IPS DF 19.7 (cell line): Measurements from ENCODE around the gene XXYLT1.
"Not testable (repeated sequence)": the region's sequence is repeated elsewhere in the genome, so short reads cannot be mapped to it uniquely, and the experiment has no call there.

ENCODE experiments used
- DNase-seq: peaks from one replicate; pipeline ENCODE4 v3.0.0-alpha.2; 2013; ENCODE audit warnings: low read depth, low spot score

XXYLT1 gene

DNA sequence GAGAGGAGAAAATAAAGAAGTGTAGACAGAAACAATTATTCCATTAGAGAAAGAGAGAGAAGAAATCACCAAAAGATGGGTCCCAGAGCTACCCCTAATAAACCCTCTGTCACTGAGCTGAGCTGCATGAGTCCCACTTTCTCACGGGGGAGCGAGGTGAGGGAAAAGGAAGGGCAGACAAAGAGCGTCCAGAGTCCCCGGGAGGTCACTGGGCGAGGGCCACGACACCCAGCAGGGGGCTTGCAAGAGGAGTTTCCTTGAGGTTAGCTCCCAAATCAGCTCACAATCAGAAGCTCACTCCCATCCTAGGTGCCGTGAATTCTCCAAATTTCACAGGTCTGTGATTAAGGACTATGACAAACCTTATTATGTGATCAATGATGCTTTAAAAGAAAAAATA is 62.3 kb downstream of the XXYLT1 start:
- no peak for DNase-seq

DNA sequence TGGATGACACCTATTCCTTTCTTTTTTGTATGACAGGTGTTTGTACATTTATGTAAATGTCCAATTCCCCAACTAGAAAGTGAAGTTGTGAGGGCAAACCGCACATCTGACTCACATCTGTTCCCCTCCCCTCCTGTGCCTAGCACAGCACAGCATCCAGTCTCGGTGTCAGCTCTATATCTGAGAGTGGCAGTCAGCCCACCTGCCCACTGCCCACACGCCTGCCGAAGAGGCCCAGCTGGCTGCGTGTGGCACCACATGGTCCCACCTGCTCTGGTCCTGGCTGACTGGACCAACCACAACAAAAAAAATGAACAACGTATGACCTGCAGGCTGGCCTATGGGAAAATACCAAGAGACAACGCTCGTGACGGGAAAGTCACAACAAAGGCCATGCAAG is 62.8 kb downstream of the XXYLT1 start:
- no peak for DNase-seq

- DNase-seq = no peak
Observed at GRCh38 chr3:195207731-195208130, 63.2 kb downstream of the XXYLT1 start.

- no peak for DNase-seq
Observed at GRCh38 chr3:195207056-195207455, 63.9 kb downstream of the XXYLT1 start.

- DNase-seq = no peak
Observed at GRCh38 chr3:195204360-195205163, 66.4 kb downstream of the XXYLT1 start.

GRCh38 chr3:195203606-195204005 is 67.4 kb downstream of the XXYLT1 start:
- no peak for DNase-seq

DNA sequence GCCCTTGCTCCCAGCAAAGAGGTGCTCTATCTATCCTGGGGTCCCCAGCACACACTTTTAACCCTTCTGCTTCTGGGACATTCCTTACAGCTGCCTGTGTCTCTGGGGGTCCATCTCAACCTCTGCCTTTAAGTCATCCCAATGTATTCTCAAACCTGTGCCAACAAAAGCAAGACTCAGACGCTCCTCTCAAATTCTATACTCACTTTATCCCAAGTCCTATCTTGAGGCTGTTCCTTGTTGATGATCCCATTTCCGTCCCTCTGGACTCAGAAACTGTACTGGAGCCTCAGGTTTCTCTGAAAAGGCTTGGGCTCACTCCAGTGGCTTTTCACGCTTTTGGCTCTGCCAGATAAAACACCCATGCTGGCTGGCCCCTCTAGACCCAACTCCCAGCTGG is 69.7 kb downstream of the XXYLT1 start:
- no peak for DNase-seq

GRCh38 chr3:195200010-195200822 is 70.7 kb downstream of the XXYLT1 start:
- DNase-seq = no peak

DNA sequence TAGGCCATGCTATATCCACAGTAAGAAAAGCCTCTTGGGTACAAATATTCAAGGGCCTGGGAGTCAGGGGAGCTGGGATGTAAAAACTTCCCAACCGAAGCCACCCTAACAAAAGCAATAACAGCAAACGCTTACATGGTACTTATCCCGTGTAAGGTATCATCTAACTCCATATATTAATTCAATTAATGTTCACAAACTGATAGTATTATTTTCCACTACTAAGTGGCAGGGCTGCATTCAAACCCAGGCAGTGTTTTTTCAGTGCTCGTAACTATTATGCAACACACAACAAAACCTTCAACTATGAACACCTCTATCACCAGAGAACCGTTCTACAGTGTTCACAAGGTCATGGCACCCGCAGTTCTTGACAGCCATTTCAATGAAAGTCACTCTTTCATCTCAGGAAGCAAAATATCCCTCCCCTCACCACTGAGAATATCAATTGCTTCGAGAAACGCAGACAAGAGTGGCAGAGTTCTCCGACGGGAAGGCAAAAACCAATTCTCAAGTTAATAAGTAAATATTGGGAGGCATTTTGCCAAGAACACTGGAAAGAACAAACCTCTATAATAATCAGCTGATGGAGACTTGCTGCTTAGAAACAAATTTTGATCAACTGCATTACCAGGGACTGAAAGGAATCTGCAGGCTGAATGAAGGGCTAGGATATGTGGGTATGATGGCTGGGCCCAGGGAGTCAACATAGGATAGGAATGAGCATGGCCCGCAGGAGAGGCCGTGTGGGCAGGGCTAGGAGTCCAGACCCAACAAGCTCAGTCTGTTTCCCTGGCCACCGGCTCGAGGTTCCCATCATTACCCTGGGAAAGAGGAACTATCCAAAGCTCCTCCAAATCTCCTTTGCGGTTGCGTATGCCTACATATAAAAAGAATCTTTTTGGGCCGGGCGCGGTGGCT is 72.3 kb downstream of the XXYLT1 start:
- DNase-seq = no peak

DNA sequence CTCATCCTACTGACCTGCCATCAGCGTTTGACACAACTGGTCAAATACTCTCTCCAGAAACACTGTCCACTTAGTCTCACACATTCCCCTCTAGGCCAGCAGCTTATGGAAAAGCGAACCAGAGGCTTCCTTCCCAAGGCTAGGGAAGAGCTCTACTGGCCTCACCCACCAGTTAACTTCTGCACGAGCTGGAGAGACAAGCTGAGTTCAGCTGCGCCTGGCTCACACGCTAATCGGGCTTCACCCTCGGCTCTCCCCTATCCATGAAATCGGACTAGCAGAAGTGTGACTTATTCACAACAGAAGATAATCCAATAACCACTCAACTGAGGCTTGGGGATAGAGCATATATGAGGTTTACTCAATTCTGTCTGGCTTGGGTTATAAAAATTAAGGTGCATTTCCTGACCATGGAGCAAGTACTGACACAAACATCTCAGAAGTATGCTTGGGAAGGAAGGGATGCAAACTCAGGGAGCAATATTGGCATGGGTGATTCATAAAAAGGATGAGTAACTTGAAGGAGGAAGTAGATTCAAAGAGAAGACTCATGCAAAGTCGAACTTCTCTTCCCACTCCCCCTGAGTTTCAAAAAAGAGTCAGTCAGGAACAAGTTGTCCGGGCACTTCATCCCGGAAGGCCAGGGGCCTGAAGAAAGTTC is 73.1 kb downstream of the XXYLT1 start:
- DNase-seq = no peak

GRCh38 chr3:195196266-195196665 is 74.7 kb downstream of the XXYLT1 start:
- DNase-seq = no peak

DNA sequence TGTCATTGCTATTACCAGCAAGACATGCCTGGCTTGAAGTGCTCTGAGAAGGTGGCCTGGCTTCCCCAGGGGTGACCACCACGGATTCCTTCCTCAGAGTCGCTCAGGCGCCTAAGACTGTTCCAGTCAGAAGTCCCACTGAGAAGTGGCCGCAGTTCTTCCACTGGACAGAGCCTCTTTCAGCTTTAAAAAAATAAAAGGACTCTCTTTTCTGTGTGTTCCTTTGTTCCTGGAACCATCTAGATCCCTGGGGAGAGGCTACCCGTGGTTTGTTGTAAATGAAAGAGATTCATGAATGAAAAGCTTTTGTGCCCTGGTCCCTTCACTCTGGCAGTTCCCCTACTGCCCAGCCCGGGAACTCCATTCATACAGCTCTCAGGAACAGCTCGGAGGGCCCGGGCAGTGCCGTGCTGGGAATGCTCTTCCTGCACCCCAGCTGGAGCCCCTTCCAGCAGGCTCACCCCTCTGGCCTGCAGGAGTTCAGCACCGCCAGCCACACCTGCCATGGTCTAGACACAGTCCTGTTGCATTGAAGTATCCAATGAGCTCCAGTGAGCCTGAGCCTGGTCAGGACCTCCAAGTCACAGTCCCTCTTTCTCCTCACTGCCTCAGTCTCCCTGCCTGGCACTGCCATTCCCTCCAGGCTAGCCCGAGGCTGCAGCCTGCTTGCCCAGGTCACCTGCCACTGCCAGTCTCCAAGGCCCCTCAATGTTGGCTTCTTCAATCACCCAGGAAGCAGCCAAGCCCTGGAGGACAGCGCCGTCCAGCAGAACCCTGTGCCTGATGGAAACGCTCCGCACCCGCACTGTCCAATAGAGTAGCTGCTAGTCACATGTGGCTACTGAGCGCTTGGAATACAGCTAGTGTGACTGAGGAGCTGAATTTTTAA is 75.4 kb downstream of the XXYLT1 start:
- DNase-seq = peak; percentile 38

GRCh38 chr3:195194559-195195206 is 76.3 kb downstream of the XXYLT1 start:
- no peak for DNase-seq

DNA sequence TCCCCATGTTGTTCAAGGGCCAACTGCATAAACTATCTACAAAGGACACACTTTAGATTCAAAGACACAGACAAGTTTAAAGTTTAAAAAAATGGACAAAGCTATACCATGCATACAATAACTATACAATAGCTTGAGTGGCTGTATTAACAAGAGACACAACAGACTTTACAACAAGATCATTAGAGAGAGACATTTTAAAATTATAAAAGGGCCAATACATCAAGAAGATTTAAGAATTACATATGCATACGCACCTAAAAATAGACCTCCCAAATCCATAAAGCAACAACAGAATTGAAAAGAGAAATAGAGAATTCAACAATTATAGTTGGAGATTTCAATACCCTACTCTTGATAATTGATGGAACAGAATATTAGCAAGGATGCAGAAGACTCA is 79.4 kb downstream of the XXYLT1 start:
- DNase-seq = no peak

GRCh38 chr3:195189821-195190220 is 81.1 kb downstream of the XXYLT1 start:
- no peak for DNase-seq

GRCh38 chr3:195188426-195188927 is 82.5 kb downstream of the XXYLT1 start:
- DNase-seq = no peak

DNA sequence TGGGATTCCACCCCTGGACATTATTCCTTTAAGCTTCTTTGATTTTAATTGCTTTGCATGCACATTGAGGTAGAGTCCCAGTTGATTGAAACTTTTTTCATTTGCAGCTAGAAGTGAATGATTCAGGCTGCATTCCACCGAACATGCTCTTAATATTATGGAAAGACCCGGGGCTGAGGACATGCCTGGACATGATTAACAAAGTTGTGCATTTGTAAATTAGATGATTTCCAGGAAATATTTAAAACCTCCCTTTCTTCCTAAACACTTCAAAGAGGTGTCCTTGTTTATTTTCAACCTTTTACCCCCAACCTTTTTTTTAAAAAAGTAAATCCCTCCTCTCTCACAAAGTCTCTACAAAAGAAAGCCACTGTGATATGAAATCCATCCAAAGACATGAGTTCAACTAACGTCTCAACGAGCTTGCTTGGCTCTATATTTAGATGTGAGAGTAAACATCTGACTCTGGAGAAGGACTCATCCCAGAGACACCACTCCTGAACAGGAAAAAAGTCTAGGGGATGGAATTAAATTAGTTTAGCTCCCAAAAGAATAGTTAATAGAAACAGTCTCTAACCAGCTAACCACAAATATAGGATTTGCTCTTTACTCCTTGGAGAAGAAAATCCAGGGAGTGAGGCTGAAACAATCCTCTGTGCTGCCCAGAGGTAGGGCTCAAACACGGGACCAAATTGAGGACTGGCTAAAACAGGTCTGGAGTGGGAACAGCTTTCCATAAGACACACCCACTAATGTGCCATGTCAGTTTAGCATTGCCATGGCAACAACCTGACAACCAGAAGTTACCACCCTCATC is 83.1 kb downstream of the XXYLT1 start:
- no peak for DNase-seq

DNA sequence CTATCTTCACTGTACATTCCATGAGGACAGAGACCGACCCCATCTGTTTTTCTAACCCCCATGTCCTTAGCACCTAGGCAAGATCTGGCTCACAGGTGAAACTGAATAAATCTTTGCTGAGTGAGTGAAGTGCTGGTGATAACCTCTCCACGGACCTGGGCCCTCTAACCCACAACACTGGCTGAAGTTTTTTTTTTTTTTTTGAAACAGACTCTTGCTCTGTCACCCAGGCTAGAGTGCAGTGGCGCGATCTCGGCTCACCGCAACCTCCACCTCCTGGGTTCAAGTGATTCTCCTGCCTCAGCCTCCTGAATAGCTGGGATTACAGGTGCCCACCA is 84.3 kb downstream of the XXYLT1 start:
- DNase-seq = not testable (repeated sequence)
